Calu3 (cell line): ENCODE data around the gene RPS6KA1. TPM values are rescaled to one million over a fixed set of nuclear protein-coding genes. Genes with fewer than 3 reads are reported as not detected.

Source experiments
- BruUV-seq: library from RNA; stranded (reverse); fragments of 400-500 nt; replicated peaks from 2 replicates; lab custom pipeline; 2021; lab: Mats Ljungman, UMichigan
- CTCF ChIA-PET: fragments of 300-600 bp; sonication (Branson Sonifier 250); formaldehyde crosslinking; loops from one replicate; lab custom pipeline; 2022; ENCODE audit warnings: antibody characterized with exemption; lab: Charles Lee
- DNase-seq: peaks from one replicate; pipeline ENCODE4 v3.0.0; 2022
- H3K27ac Mint-ChIP-seq: one replicate; pipeline ENCODE4 v1.8.0; 2022; ENCODE audit warnings: mixed read lengths; ENCODE audit not compliant: unreplicated experiment
- H3K27me3 Mint-ChIP-seq: one replicate; pipeline ENCODE4 v1.8.0; 2022; ENCODE audit warnings: mixed read lengths; ENCODE audit not compliant: unreplicated experiment
- H3K36me3 Mint-ChIP-seq: one replicate; pipeline ENCODE4 v1.8.0; 2022; ENCODE audit warnings: mild to moderate bottlenecking, moderate library complexity, mixed read lengths; ENCODE audit not compliant: insufficient read depth, unreplicated experiment
- H3K4me1 Mint-ChIP-seq: one replicate; pipeline ENCODE4 v1.8.0; 2022; ENCODE audit warnings: mild to moderate bottlenecking, low read depth, mixed read lengths; ENCODE audit not compliant: unreplicated experiment
- H3K4me3 Mint-ChIP-seq: one replicate; pipeline ENCODE4 v1.8.0; 2022; ENCODE audit warnings: mild to moderate bottlenecking, low read depth, moderate library complexity, mixed read lengths; ENCODE audit not compliant: unreplicated experiment
- H3K9me3 Mint-ChIP-seq: one replicate; pipeline ENCODE4 v1.8.0; 2022; ENCODE audit warnings: low read depth, mixed read lengths; ENCODE audit not compliant: unreplicated experiment
- intact Hi-C: fragments of 100-400 bp; cut with micrococcal nuclease; formaldehyde crosslinking; loops from one replicate; pipeline ENCODE4 v1.10.0; 2022; ENCODE audit not compliant: unreplicated experiment
- total RNA-seq: library from RNA; stranded (reverse); gene quantifications from 2 replicates; pipeline ENCODE4 v1.2.3, GENCODE V29; 2022
- TF ChIP-seq, protein P1 (sequence below): fragments of 200-600 bp; IDR thresholded peaks from one replicate; pipeline ENCODE4 v1.8.0; 2022; ENCODE audit warnings: antibody characterized with exemption; ENCODE audit not compliant: unreplicated experiment

Gene RPS6KA1
- total RNA-seq, 1 experiment from 2014 or later, result 28.1 TPM

DNA sequence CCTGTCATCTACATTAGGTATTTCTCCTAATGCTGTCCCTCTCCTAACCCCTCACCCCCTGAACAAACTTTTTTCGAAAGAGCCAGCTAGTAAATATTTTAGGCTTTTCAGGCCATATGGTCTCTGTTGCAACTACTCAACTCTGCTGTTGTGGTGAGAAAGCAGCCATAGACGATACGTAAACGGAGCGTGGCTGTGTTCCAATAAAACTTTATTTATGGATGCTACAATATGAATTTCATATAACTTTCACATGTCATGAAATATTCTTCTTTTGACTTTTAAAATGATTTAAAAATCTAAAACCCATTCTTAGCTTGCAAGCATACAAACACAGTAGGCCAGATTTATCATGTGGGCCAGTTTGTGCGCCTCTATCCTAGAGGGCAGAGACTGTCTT, 11.2 kb upstream of the RPS6KA1 start:
- Mint-ChIP-seq H3K9me3 (no peaks in the 10 kb centered on the region), H3K27me3 (no peaks in the 10 kb centered on the region), H3K27ac (no peak overlapping the region), H3K4me1 (no peaks in the 10 kb centered on the region), H3K4me3 (no peak overlapping the region), H3K36me3 (no peaks in the 10 kb centered on the region)
- no TSS peak for BruUV-seq
- CTCF ChIA-PET, result no interaction called here
- TF ChIP-seq, protein P1, sequence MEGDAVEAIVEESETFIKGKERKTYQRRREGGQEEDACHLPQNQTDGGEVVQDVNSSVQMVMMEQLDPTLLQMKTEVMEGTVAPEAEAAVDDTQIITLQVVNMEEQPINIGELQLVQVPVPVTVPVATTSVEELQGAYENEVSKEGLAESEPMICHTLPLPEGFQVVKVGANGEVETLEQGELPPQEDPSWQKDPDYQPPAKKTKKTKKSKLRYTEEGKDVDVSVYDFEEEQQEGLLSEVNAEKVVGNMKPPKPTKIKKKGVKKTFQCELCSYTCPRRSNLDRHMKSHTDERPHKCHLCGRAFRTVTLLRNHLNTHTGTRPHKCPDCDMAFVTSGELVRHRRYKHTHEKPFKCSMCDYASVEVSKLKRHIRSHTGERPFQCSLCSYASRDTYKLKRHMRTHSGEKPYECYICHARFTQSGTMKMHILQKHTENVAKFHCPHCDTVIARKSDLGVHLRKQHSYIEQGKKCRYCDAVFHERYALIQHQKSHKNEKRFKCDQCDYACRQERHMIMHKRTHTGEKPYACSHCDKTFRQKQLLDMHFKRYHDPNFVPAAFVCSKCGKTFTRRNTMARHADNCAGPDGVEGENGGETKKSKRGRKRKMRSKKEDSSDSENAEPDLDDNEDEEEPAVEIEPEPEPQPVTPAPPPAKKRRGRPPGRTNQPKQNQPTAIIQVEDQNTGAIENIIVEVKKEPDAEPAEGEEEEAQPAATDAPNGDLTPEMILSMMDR, result no peak
- intact Hi-C loops, result no loop called here
- DNase-seq, result no peak

DNA sequence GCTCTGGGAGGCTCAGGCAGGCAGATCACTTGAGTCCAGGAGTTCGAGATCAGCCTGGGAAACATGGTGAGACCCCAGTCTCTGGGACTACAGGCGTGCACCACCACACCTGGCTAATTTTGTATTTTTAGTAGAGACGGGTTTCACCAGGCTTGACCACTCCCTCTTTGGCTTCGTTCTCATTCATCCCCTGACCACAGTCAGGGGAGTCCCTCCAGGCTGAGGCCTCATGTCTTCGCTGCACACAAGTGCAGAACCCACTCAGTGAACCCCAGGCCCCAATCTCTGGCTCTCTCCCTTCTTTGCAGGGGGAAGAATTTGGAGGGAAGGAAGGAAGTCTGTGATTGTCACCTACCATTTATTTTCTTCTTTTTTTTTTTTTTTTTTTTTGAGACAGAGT, 9.2 kb upstream of the RPS6KA1 start:
- intact Hi-C loops, result no loop called here
- Mint-ChIP-seq H3K27ac (no peak overlapping the region), H3K4me3 (no peak overlapping the region), H3K4me1 (peaks cover 13% of the 10 kb centered on the region), H3K9me3 (no peaks in the 10 kb centered on the region), H3K36me3 (peaks cover 6% of the 10 kb centered on the region), H3K27me3 (no peaks in the 10 kb centered on the region)
- no TSS peak for BruUV-seq
- DNase-seq, result no peak
- CTCF ChIA-PET, result no interaction called here
- TF ChIP-seq, protein P1, result no peak

DNA sequence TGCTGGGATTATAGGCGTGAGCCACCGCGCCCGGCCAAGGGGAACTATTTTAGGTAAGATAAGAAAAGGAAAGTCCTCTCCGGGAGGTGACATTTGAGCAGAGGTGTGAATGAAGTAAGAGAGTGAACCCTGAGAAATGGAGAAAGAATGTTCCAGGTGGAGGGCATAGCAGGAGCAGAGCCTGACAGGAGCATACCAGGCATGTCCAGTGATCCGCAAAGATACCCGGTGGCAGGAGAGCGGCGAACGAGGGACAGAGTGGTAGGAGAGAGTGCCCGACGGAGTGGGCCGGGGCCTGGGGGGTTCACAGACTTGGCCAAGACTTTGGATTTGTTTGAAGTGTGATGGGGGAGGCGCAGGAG, 7.9 kb upstream of the RPS6KA1 start:
- DNase-seq, result no peak
- no peaks in the 10 kb centered on the region for H3K9me3 Mint-ChIP-seq
- CTCF ChIA-PET, result no interaction called here
- no peak overlapping the region for H3K4me3 Mint-ChIP-seq
- peaks cover 6% of the 10 kb centered on the region for H3K36me3 Mint-ChIP-seq
- no peak overlapping the region for H3K27ac Mint-ChIP-seq
- TF ChIP-seq, protein P1, result no peak
- H3K4me1 Mint-ChIP-seq, result peaks cover 13% of the 10 kb centered on the region
- intact Hi-C loops, result no loop called here
- no peaks in the 10 kb centered on the region for H3K27me3 Mint-ChIP-seq
- no TSS peak for BruUV-seq

DNA sequence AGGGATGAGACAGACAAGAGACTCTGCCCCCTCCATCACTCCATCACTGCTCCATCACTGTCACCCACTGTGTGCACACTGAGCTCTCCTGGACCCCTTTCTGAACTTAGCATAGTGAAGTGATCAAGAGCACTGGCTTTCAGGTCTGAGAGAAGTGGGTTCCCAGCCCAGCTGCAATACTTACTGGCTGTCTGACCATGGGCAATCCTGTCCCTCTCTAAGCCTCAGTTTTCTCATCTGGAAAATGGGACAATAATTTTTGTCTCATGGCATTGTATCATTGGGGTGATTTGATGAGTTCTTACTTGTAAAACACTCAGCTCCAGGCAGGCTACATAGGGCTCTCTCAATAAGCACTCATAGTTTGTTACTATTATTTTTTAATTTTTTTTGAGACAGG, 7.5 kb upstream of the RPS6KA1 start:
- H3K27me3 Mint-ChIP-seq, result no peaks in the 10 kb centered on the region
- TF ChIP-seq, protein P1, result no peak
- no peaks in the 10 kb centered on the region for H3K9me3 Mint-ChIP-seq
- DNase-seq, result no peak
- intact Hi-C loops, result no loop called here
- no peak overlapping the region for H3K27ac Mint-ChIP-seq
- BruUV-seq, result no TSS peak
- H3K36me3 Mint-ChIP-seq, result peaks cover 6% of the 10 kb centered on the region
- no peak overlapping the region for H3K4me3 Mint-ChIP-seq
- CTCF ChIA-PET, result no interaction called here
- H3K4me1 Mint-ChIP-seq, result peaks cover 13% of the 10 kb centered on the region
